H1 (cell line): ENCODE measurements around the gene C14orf119. TPM values are rescaled to one million over a fixed set of nuclear protein-coding genes. Genes with fewer than 3 reads are reported as not detected.

Experiments used
- CTCF ChIA-PET: fragments of 300-600 bp; sonication (Branson Sonifier 250); formaldehyde crosslinking; loops from one replicate; lab custom pipeline; 2021; ENCODE audit not compliant: partially characterized antibody; lab: Charles Lee
- POLR2A ChIA-PET: fragments of 300-600 bp; sonication (Branson Sonifier 250); formaldehyde crosslinking; loops from one replicate; lab custom pipeline; 2021; ENCODE audit warnings: inconsistent platforms; ENCODE audit not compliant: partially characterized antibody; lab: Charles Lee
- DNase-seq, 2 experiments: peaks; one replicate each; pipeline versions ENCODE4 v3.0.0 to v3.0.0-alpha.2; 2010 to 2022; ENCODE audit warnings: low spot score in 2 of 2, low read depth in 1 of 2, mixed read lengths in 1 of 2
- FAIRE-seq: peaks from 2 replicates; lab custom pipeline; 2011; peaks lifted over from hg19 to GRCh38; lab: Jason Lieb, UNC
- H2AFZ ChIP-seq: 2 replicates; pipeline ENCODE4 v1.8.1; 2012; ENCODE audit warnings: low read length, inconsistent platforms
- H2AK5ac ChIP-seq: 2 replicates; pipeline ENCODE4 v1.6.1; 2013; ENCODE audit warnings: low read depth, low read length
- H2BK120ac ChIP-seq: replicated peaks from 2 replicates; pipeline ENCODE3; 2013; ENCODE audit warnings: low read depth, low read length, inconsistent platforms
- H2BK12ac ChIP-seq: 2 replicates; pipeline ENCODE4 v1.6.1; 2013; ENCODE audit warnings: low read depth, low read length
- H2BK15ac ChIP-seq: 2 replicates; pipeline ENCODE4 v1.6.1; 2013; ENCODE audit warnings: low read length
- H2BK20ac ChIP-seq: 2 replicates; pipeline ENCODE4 v1.6.1; 2013; ENCODE audit warnings: low read length
- H2BK5ac ChIP-seq: 2 replicates; pipeline ENCODE4 v1.6.1; 2013; ENCODE audit warnings: low read depth, low read length
- H3K14ac ChIP-seq: 2 replicates; pipeline ENCODE4 v1.6.1; 2013; ENCODE audit warnings: inconsistent platforms; ENCODE audit not compliant: insufficient read length
- H3K18ac ChIP-seq: 2 replicates; pipeline ENCODE4 v1.6.1; 2013; ENCODE audit warnings: low read length; ENCODE audit errors: extremely low read depth
- H3K23ac ChIP-seq: 2 replicates; pipeline ENCODE4 v1.6.1; 2013; ENCODE audit warnings: inconsistent platforms; ENCODE audit not compliant: insufficient read length
- H3K23me2 ChIP-seq: 2 replicates; pipeline ENCODE4 v1.6.1; 2013; ENCODE audit warnings: low read depth, low read length
- H3K27ac ChIP-seq: 2 replicates; pipeline ENCODE4 v1.6.1; 2011; ENCODE audit warnings: low read depth, low read length, inconsistent platforms
- H3K27me3 ChIP-seq, 4 experiments: replicated peaks in 1 of 4; 1 replicate in 1 of 4; 2 replicates in 3 of 4; pipeline versions ENCODE4 v1.6.1 to v1.8.1; 2011 to 2013; ENCODE audit warnings: low read length in 3 of 4, mild to moderate bottlenecking in 3 of 4, inconsistent platforms in 2 of 4, mixed read lengths in 2 of 4, moderate library complexity in 1 of 4; ENCODE audit not compliant: control insufficient read depth in 3 of 4, insufficient read depth in 3 of 4; ENCODE audit errors: extremely low read depth in 1 of 4
- H3K36me3 ChIP-seq, 4 experiments: 2 replicates each; pipeline versions ENCODE4 v1.6.1 to v1.8.1; 2011 to 2013; ENCODE audit warnings: mild to moderate bottlenecking in 4 of 4, low read length in 3 of 4, moderate library complexity in 2 of 4, control low read depth in 1 of 4, inconsistent platforms in 1 of 4; ENCODE audit not compliant: insufficient read depth in 4 of 4, control insufficient read depth in 2 of 4
- H3K4ac ChIP-seq: replicated peaks from 2 replicates; pipeline ENCODE3; 2013; ENCODE audit warnings: low read length, low read depth, mixed read lengths, inconsistent platforms; ENCODE audit not compliant: insufficient read length
- H3K4me1 ChIP-seq, 4 experiments: replicated peaks in 1 of 4; 1 replicate in 1 of 4; 2 replicates in 3 of 4; pipeline versions ENCODE4 v1.6.1 to v1.8.1; 2011 to 2013; ENCODE audit warnings: low read length in 3 of 4, inconsistent platforms in 2 of 4, mixed read lengths in 1 of 4; ENCODE audit not compliant: insufficient read depth in 4 of 4, control insufficient read depth in 3 of 4
- H3K4me2 ChIP-seq, 2 experiments: 2 replicates each; pipeline versions ENCODE4 v1.6.1 to v1.8.1; 2011 to 2013; ENCODE audit warnings: low read depth in 2 of 2, low read length in 2 of 2, control low read depth in 1 of 2, inconsistent platforms in 1 of 2, mild to moderate bottlenecking in 1 of 2; ENCODE audit not compliant: insufficient read depth in 1 of 2
- H3K4me3 ChIP-seq, 4 experiments: fragments of 200-600, 300-600 bp in 1 of 4; sonication (generic), shearing (Covaris generic), sonication (Bioruptor Twin) in 1 of 4; 2 replicates each; pipeline versions ENCODE4 v1.5.1 to v1.8.1; 2011 to 2016; ENCODE audit warnings: low read length in 4 of 4, low read depth in 3 of 4, control low read depth in 2 of 4, inconsistent platforms in 2 of 4, mild to moderate bottlenecking in 2 of 4, mixed read lengths in 1 of 4, moderate library complexity in 1 of 4; ENCODE audit not compliant: insufficient read depth in 2 of 4; ENCODE audit errors: extremely low read depth in 1 of 4
- H3K56ac ChIP-seq: replicated peaks from 2 replicates; pipeline ENCODE3; 2013; ENCODE audit warnings: low read depth, mild to moderate bottlenecking, mixed read lengths, low read length, inconsistent platforms; ENCODE audit not compliant: insufficient read length
- H3K79me1 ChIP-seq: 2 replicates; pipeline ENCODE4 v1.6.1; 2013; ENCODE audit warnings: low read depth, low read length, control low read depth
- H3K79me2 ChIP-seq, 2 experiments: 2 replicates each; pipeline versions ENCODE4 v1.6.1 to v1.8.1; 2012 to 2013; ENCODE audit warnings: low read length in 2 of 2, mild to moderate bottlenecking in 2 of 2, inconsistent platforms in 1 of 2; ENCODE audit not compliant: insufficient read depth in 2 of 2, control insufficient read depth in 1 of 2
- H3K9ac ChIP-seq, 4 experiments: replicated peaks in 1 of 4; 1 replicate in 1 of 4; 2 replicates in 3 of 4; pipeline versions ENCODE4 v1.6.1 to v1.8.1; 2011 to 2013; ENCODE audit warnings: low read depth in 3 of 4, low read length in 3 of 4, control low read depth in 2 of 4, mild to moderate bottlenecking in 2 of 4, moderate library complexity in 2 of 4, inconsistent platforms in 1 of 4; ENCODE audit errors: extremely low read depth in 1 of 4
- H3K9me3 ChIP-seq, 2 experiments: 2 replicates each; pipeline versions ENCODE4 v1.6.1 to v1.8.1; 2012 to 2013; ENCODE audit warnings: mild to moderate bottlenecking in 2 of 2, moderate library complexity in 2 of 2, control low read depth in 1 of 2, inconsistent platforms in 1 of 2, low read depth in 1 of 2, low read length in 1 of 2, mixed read lengths in 1 of 2; ENCODE audit not compliant: insufficient read depth in 2 of 2
- H4K20me1 ChIP-seq, 2 experiments: replicated peaks in 1 of 2; 2 replicates each; pipeline versions ENCODE3 to v1.8.1; 2011 to 2013; ENCODE audit warnings: inconsistent platforms in 2 of 2, low read length in 2 of 2, mild to moderate bottlenecking in 1 of 2; ENCODE audit not compliant: insufficient read depth in 2 of 2, control insufficient read depth in 1 of 2
- H4K5ac ChIP-seq: 2 replicates; pipeline ENCODE4 v1.6.1; 2013; ENCODE audit warnings: low read length, low read depth, mixed read lengths, inconsistent platforms; ENCODE audit not compliant: insufficient read length
- H4K8ac ChIP-seq: 2 replicates; pipeline ENCODE4 v1.8.0; 2013; ENCODE audit warnings: mild to moderate bottlenecking, moderate library complexity, low read length, inconsistent platforms; ENCODE audit not compliant: insufficient read depth; ENCODE audit errors: extremely low read depth
- H4K91ac ChIP-seq: replicated peaks from 2 replicates; pipeline ENCODE3; 2013; ENCODE audit warnings: low read length, mixed read lengths, inconsistent platforms; ENCODE audit not compliant: insufficient read length
- BRCA1 ChIP-seq: IDR thresholded peaks from 2 replicates; pipeline ENCODE4 v1.6.1; 2012; ENCODE audit warnings: low read depth, low read length, improper control_type of control experiment
- CEBPB ChIP-seq: IDR thresholded peaks from 2 replicates; pipeline ENCODE4 v1.6.1; 2012; ENCODE audit warnings: low read depth, low read length
- CTBP2 ChIP-seq: IDR thresholded peaks from 2 replicates; pipeline ENCODE4 v1.7.0; 2011; ENCODE audit warnings: borderline replicate concordance, mild to moderate bottlenecking, moderate library complexity, mixed read lengths, low read length; ENCODE audit not compliant: insufficient read depth, insufficient read length
- MAX ChIP-seq: IDR thresholded peaks from 2 replicates; pipeline ENCODE4 v1.6.1; 2012; ENCODE audit warnings: inconsistent platforms
- NRF1 ChIP-seq: IDR thresholded peaks from 2 replicates; pipeline ENCODE4 v1.6.1; 2011; ENCODE audit warnings: mild to moderate bottlenecking, low read depth, low read length, improper control_type of control experiment
- POLR2AphosphoS5 ChIP-seq: IDR thresholded peaks from 2 replicates; pipeline ENCODE4 v1.6.1; 2011; ENCODE audit warnings: low read depth, low read length
- SIX5 ChIP-seq: IDR thresholded peaks from 2 replicates; pipeline ENCODE4 v1.6.1; 2011; ENCODE audit warnings: mild to moderate bottlenecking, low read depth, low read length
- SUZ12 ChIP-seq: fragments of 200-600 bp; sonication (generic); IDR thresholded peaks from 2 replicates; pipeline ENCODE4 v1.6.1; 2012; ENCODE audit warnings: mild to moderate bottlenecking, inconsistent platforms, low read length, moderate library complexity, mixed read lengths
- TAF1 ChIP-seq: IDR thresholded peaks from 2 replicates; pipeline ENCODE4 v1.6.1; 2011; ENCODE audit warnings: mild to moderate bottlenecking, low read depth, low read length
- TCF12 ChIP-seq: IDR thresholded peaks from 2 replicates; pipeline ENCODE4 v1.6.1; 2011; ENCODE audit warnings: low read depth, mild to moderate bottlenecking, low read length
- WGBS, 2 experiments: shearing (Covaris generic) in 1 of 2; methylation state at CpG; one replicate each; pipeline versions ENCODE4 v1.1.6 to v1.1.7; 2013 to 2015; ENCODE audit warnings: low lambda C conversion rate in 2 of 2, mixed read lengths in 2 of 2, inconsistent platforms in 1 of 2, low coverage in 1 of 2, missing lambda C conversion rate in 1 of 2; ENCODE audit not compliant: insufficient replicate concordance in 2 of 2, insufficient coverage in 1 of 2, insufficient read length in 1 of 2; ENCODE audit errors: extremely low coverage in 1 of 2, missing lambda C conversion rate in 1 of 2; 5-methylcytosine and 5-hydroxymethylcytosine counted together
- polyA plus RNA-seq, 7 experiments: library from polyadenylated mRNA; depleted of rRNA in 3 of 7; stranded (reverse) in 5 of 7; unstranded in 2 of 7; fragments of >200 nt in 5 of 7; fragments of 200-250 nt in 2 of 7; gene quantifications; 1 replicate in 5 of 7; 2 replicates in 1 of 7; 4 replicates in 1 of 7; pipeline versions ENCODE4 v1.2.1 to v1.2.3, GENCODE V29; 2011 to 2013; ENCODE audit warnings: missing spikeins in 2 of 7, mixed read lengths in 2 of 7
- total RNA-seq: library from RNA; stranded (reverse); fragmentation: NEBNext Ultra II Directional; extraction: Animal tissue kit (Norgen Biotek cat#: 25700); gene quantifications from 2 replicates; pipeline ENCODE4 v1.2.1, GENCODE V29; 2021

Gene C14orf119
- total and polyA plus RNA-seq, 2 of the 8 experiments (the other 6 are each of a cell fraction or from before 2014, with no cell fraction given) = 78.1 to 94.0 TPM

DNA sequence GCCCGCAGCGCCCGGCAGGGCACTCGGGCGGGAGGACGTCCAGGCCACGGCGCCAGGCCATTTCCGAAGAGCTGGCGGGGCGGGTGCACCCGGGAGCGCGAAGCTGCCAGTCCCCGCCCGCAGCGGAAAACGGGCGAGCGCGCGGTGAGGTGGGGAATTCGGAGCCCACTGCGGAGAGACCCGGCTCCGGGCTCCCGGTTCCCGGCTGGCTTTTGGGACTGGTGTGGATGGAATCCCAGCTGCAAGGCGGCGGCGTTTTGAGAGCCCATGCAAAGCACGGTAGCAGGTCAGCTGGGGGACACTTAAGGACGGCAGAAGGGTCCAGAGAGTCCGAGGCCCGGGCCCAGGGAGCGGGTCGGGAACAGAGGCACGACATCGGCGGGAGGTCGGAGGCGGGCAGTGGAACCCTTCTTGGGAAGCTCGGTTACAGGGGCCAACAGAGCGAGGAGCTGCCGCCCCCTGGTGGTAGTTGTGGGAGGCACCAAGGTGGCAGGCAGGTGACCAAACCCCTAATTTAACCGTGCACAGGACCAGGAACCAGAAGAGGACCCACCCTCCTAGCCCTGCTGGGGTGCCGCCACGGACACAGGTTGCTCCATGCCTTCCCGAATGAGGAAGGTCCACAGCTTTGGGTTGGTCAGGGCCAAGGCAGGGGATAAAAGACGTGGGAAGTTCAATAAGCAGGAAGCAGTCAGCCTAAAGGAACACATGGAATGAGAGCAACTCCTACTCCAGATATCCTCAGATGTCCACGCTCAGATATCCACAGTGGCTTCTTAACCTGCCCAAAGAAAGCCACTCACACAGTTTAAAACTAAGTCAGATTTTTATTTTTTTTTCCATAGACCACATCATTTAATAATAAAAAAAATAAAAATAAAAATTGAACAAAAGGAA, 37.3 kb upstream of the C14orf119 start:
- WGBS, 2 experiments = 4% methylated on average over 45 of the region's 51 CpGs; no CpG with 5 or more reads in 1 of the 2 experiments
- Histone ChIP-seq H2BK20ac (0 out of 2 replicates have a peak overlapping the region, but pooled peaks have one; percentile 13), H3K18ac (peak overlapping the region; percentile 90), H3K27ac (peak overlapping the region; percentile 64; the same call in 1 of the 2 replicates), H3K4me3 (peak overlapping the region; percentile 34 to 82 (median 65)), H3K4me1 (peaks cover 0 to 15% (median 4%) of the 10 kb centered on the region in 4 experiments; a peak in 4 of 7 replicates), H4K20me1 (peaks cover 4 to 8% of the 10 kb centered on the region in 2 experiments), H3K23ac (no peak overlapping the region), H3K9me3 (no peaks in the 10 kb centered on the region), H3K4ac (no peak overlapping the region), H2AFZ (no peak overlapping the region), H4K8ac (peak overlapping the region; percentile 72), H3K23me2 (peaks cover 12% of the 10 kb centered on the region), H3K79me2 (no peaks in the 10 kb centered on the region), H2BK5ac (no peak overlapping the region; the same call in 1 of the 2 replicates), H3K27me3 (no peaks in the 10 kb centered on the region; a peak in 1 of 7 replicates), H3K79me1 (no peaks in the 10 kb centered on the region; the same call in 1 of the 2 replicates), H3K9ac (peak overlapping the region in 3 of 4 experiments; percentile 52 to 62 (median 58); a peak in 5 of 7 replicates), H3K4me2 (peak overlapping the region; percentile 89 to 91), H2BK12ac (no peak overlapping the region), H3K56ac (peak overlapping the region; percentile 60), H2BK120ac (no peak overlapping the region), H2AK5ac (no peak overlapping the region), H4K5ac (peak overlapping the region; percentile 47), H2BK15ac (no peak overlapping the region), H4K91ac (peak overlapping the region; percentile 51), H3K14ac (no peak overlapping the region), H3K36me3 (peaks cover 20 to 40% (median 32%) of the 10 kb centered on the region in 4 experiments)
- FAIRE-seq (no peak), DNase-seq (peak; percentile 86 to 98)
- POLR2A ChIA-PET = interaction anchor here (0.6 to 6.2 kb wide), 35 partner anchors 9 to 368 kb away, joined by 3 to 65 read pairs (median 5); partner anchors contain the start of genes ACIN1, AJUBA, C14orf119 and HAUS4
- CTCF ChIA-PET = interaction anchor here (0.6 to 29.2 kb wide), 40 partner anchors 9 to 295 kb away, joined by 3 to 785 read pairs (median 4); partner anchors contain the start of genes ACIN1, AJUBA, CEBPE and HAUS4
- TF ChIP-seq SUZ12 = no peak
- no peak for TF ChIP-seq SIX5
- peak; percentile 84 for TF ChIP-seq POLR2AphosphoS5
- TF ChIP-seq CTBP2 = no peak
- peak; percentile 38; the same call in 1 of the 2 replicates for TF ChIP-seq MAX
- TF ChIP-seq TCF12 = no peak
- TF ChIP-seq TAF1 = 0 out of 2 replicates have a peak, but pooled peaks have one; percentile 43
- TF ChIP-seq BRCA1 = no peak
- TF ChIP-seq NRF1 = no peak
- TF ChIP-seq CEBPB = no peak
